HG03108 (cell line): ENCODE measurements around the gene DDX49.
"Not testable (repeated sequence)": the region's sequence is repeated elsewhere in the genome, so short reads cannot be mapped to it uniquely, and the experiment has no call there.

Experiments used
- ATAC-seq: cut with Tn5 transposase; IDR thresholded peaks from one replicate; pipeline ENCODE4 v1.9.1; 2021; ENCODE audit warnings: moderate library complexity; ENCODE audit not compliant: unreplicated experiment

The DDX49 gene

DNA sequence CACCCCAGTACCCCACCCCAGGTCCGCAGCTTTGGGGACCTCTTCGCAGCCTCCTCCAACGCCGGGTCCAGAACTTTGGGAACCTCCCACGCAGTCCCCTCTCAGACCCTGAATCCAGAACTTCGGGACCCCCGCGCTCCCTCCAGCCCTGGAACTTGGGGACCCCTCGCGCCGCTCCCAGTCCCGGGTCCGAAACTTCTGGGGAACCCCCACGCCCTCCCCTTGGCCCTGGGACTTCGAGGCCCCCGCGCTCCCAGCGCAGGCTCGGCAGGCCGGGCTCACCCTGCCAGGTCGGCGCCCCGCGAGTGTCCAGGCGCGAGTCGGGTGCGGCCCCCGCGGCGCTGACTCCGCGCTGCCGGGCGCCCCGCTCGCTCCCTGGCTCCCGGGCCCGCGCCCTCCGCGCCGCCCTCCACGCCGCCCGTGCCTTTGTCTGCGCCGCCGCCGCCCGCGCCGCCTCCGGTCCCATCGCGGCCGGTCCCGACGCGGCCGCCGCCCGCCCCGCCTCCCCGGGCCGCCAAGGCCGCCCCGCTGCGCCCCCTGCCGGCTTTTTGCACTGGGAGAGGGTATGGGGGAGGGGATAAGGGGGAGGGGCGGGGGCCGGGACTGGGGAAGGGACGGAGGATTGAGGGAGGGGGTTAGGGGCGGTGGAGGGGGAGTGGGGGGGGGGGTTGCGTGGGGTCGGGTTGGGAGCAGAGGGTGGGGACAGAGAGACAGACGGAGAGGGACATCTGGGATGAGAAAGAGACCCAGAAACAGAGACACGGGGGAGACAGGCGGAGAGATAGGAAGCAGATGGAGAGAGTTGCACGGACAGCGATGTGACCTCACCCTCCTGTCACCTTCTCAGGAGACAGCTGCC lies 21.5 kb downstream of the DDX49 start, which contains the start of gene HOMER3:
Gene HOMER3 (minus strand): TSS at position 449 of the 859 bp plus-strand sequence. CDS start 2,235 bp downstream, outside the sequence.
- ATAC-seq, result no peak

DNA sequence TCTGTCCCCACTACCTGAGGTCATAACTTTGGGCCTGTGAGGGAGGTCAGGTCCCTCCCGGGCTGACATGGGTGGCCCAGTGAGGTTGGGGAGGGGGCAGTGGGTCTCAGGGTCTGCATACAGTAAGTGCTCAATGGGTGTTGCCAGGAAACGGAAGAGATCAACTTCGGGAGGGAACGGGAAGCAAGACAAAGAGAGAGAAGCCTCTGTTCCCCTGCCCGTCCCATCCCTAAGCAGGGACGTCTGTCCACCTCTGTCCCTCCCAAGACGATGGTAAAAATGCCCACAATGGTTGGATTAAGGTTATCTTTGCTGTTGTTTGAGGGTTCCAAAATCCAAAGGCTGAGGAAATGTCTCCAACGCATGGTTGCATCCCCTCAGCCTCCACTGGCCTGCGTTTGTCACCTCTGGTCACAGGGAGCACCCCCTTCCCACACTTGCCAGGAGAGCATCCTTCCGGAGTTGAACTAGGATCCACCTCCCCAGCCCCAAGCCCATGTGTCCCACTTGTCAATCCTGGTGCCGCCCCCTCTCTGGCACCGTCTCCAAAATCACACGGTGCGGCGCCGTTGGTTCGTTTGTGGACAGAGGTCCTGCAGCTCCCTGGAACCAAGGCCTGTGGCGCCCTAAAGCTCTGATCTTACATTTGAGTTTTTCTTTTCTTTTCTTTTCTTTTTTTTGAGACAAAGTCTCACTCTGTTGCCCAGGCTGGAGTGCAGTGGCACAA lies 22.3 kb downstream of the DDX49 start:
- no peak for ATAC-seq

DNA sequence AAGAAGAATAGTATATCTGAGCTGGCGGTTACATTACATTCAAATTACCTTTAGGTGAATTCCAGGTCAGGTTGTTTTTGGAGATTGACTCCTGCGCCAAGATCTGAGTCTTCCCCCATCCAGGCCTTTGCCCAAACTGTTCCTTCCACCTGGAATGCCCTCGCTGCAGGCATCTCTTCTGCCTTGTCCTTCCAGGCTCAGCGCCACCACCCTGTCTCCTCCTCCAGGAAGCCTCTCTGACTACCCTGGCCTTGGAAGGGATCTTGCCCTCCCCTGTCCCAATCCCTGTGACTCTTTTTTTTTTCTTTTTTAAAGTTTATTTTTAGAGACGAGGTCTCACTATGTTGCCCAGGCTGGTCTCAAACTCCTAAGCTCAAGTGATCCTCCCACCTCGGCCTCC lies 23.2 kb downstream of the DDX49 start:
- no peak for ATAC-seq

DNA sequence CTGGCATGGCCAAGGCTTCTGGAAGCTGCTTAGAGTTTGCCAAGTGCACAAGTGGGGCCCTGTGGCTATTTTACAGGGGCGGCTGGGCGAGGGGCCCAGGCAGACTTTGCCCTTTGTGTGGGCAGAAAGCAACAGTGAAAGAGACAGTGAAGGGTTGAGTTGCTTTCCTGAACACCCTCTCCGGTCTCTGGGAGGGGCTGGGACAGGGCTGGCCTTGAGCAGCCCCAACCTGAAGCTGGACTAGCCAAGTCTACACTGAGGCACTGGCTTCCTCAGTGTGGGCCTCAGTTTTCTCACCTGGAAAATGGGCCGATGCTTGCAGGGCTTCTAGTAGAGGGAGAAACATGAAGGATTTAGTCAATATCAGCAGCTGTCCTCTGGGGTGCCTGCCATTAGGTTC lies 23.9 kb downstream of the DDX49 start:
- no peak for ATAC-seq

DNA sequence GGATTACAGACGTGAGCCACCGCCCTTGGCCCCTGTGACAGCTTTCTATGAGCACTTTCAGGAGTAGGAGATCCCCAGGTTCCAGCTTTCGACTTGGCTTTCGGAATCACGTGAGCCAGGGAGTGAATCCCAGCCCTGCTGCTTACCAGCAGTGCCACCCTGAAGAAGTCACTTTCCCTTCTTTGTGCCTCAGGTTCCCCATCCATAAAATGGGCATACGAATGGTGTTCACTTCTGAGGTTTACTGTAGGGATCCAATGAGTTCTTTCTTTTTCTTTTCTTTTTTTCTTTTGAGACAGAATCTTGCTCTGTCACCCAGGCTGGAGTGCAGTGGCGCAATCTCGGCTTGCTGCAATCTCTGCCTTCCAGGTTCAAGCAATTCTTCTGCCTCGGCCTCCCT lies 25.8 kb downstream of the DDX49 start:
- ATAC-seq, result no peak

DNA sequence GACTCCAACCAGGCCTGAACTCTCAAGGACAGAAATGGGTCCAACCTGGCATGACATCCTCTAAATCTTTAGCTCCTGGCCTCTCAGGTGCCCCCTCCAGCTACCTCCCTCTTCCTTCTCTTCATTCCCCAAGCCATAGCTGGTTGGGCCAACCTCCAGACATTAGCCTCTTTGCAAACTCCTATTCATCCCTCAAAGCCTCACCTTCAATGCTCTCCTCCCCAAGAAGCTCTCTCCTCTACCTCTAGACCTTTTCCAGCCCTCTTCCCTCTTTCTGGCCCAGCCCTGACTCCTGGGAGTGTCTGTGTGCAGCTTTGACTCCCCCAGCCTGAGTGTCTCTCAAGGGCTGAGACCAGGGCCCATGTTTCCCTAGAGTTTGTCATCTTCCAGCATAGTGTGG lies 26.8 kb downstream of the DDX49 start:
- ATAC-seq, result no peak

DNA sequence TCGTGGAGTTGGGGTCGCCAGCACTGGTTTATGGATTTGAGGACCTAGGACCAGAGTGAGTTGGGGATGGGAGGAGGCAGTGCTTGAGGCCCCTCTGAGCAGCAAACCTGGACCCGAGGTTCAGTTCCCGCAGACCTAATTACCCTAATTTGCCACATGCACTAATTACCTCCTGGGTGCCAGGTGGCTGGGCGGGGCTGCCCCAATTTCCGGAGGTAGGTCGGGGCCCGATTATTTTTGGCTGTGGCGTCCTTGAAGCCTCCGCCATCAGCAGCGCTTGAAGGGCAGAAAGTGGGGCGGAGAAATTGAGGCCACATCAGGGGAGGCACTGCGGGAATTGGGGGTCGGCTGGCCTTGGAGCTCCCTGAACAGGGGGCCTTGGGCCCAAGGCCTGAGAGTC lies 27.4 kb downstream of the DDX49 start:
- ATAC-seq, result no peak

DNA sequence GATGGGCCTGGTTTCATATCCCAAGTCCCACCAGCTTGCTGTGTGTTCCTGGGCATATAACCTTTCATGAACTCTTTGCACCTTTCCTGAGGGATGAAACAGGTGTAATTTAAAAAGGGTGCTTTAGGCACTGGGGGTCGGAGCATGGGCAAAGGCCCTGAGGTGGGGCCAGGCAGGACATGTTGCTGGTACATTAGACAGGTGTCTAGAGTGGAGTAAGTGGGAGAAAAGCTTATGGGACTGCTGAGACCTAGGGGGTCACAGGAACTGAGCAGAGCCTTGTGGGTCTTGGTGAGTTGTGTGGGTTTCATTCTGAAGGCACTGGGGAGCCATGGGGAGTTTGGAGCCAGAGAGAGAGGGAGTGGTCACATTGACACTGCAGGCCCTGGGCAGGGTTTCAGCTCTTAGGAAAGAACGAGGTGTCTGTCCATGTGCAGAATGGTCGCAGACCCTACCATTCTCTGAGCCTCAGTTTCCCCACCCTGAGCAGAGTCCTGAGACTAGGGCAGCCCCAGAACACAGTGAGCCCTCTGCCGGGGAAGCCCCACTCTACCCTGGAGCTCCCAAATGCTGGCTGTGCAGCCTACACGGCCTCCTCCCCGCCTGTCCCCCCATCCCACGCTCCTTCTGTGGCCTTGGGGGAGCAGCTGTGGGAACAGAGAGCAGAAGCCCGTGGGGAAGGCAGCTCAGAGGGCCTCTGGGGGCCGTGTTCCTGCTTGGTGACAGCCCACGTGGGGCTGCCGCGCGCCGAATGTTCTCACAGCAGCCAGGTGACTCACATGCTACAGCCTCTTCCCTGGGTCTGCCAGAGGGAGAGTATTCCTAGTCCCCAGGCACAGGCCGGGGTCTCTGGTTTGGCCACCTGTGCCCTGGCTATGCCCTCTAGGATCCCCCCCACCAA lies 28.8 kb downstream of the DDX49 start:
- ATAC-seq, result no peak

DNA sequence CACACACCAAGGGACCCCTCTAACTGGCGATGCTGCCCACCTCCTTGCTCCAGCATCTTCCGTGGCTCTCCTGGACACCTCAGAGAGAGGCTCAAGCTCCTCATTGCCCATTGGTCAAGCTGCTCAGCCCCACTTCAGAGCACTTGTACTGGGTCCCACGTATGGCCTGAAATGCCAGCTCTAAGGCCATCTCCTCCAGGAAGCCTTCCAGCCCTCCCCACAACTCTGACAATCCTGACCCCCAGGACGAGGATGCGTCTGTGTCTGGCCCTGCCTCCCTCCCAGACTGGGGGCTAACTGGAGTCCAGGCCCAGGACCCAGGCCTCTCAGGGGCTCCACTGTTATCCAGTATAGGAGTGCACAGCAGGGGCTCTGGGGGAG lies 29.5 kb downstream of the DDX49 start:
- ATAC-seq, result no peak

DNA sequence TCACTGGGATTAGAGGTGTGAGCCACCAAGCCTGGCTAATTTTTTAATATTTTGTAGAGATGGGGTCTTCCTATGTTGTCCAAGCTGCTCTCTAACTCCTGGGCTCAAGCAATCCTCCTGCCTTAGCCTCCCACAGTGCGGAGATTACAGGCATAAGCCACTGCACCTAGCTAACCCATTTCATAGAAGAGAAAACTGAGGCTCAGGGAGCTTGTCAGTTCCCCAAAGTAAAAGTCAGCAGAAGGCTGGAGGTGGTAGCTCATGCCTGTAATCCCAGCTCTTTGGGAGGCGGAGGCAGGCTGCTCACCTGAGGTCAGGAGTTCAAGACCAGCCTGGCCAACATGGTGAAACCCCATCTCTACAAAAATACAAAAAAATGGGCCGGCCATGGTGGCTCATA lies 30.3 kb downstream of the DDX49 start:
- ATAC-seq, result no peak

DNA sequence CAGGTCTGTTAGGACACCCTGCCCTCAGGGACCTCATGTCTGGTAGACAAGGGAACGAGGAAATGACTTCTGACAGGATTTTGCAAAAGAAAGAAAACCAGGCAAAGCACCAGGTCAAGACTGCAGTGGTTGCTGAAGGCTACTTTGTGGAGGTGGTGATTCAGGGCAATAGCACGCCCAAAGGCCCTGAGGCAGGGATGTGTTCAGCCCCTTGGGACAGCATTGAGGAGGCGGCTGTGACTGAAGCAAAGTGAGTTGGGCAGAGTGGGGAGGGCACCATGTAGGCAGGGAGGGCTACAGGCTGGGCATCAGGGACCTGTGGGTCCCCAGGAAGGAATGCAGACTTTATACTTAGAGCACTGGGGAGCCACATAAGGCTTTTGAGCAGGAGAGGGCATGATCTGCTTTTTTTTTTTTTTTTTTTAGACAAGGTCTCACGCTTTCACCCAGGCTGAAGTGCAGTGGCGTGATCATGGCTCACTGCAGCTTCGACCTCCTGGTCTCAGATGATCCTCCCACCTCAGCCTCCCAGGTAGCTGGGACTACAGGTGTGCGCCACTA lies 32.3 kb downstream of the DDX49 start:
- ATAC-seq, result no peak

DNA sequence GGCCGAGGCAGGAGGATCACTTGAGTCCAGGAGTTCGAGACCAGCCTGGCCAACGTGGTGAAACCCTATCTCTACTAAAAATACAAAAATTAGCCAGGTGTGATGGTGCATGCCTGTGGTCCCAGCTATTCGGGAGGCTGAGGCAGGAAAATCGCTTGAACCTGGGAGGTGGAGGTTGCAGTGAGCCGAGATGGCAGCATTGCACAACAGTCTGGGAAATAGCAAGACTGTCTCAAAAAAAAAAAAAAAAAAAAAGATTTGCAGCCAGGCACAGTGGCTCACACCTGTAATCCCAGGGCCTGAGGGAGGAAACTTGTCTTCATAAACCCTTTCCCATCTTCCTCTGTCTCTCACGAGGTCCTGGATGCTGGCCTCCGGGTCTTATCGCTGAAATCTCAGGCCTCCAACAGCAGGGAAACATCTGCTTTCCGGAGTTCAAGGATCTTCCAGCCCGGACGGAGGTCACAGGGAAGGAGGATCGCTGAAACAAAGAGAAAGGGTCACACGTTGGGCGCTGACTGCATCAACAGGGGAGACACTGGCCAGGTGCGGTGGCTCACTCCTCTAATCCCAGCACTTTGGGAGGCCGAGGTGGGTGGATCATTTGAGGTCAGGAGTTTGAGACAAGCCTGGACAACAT lies 33.0 kb downstream of the DDX49 start:
- ATAC-seq, result not testable (repeated sequence)

DNA sequence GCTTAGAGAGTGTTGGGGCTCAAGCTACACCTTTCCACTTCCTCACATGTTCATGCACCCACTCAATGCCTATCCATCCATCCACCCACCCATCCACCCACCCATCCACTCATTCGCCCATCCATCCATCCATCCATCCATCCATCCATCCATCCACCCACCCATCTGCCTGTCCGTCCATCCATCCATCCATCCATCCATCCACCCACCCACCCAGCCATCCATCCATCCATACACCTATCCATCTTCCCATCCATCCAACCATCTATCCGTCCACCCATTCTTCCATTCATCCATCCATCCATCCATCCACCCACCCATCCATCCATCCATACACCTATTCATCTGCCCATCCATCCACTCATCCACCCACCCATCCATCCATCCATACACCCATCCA lies 34.6 kb downstream of the DDX49 start:
- ATAC-seq, result no peak

DNA sequence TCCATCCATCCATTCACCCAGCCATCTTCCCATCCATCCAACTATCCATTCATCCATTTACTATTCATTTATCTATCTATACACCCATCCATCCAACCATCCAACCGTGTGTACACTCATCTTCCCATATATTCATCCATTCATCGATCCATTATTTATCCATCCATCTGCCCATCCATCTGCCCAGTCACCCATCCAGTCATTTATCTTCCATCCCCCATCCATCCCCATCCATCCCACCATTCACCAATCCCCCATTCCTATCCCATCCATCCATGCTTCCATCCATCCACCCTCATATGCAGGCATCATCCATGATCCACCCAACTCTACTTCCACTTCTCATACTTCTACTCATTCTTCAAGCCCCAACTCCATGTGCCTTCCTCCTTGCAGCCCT lies 35.5 kb downstream of the DDX49 start:
- ATAC-seq, result no peak

DNA sequence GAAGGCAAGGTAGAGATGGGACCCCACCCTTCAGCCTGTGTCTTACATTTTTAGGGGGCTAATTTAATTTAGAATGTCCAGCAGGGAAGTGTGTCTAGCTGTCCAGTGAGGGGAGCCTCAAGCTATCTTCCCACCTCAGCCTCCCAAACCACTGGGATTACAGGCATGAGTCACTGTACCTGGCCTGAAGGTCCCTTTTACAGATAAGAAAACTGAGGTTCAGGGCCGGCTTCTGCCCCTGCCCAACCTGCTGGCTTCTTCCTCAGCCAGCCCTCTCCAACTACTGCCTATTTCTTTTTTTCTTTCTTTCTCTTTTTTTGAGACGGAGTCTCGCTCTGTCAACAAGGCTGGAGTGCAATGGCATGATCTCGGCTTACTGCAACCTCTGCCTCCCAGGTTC lies 40.9 kb downstream of the DDX49 start:
- ATAC-seq, result no peak

DNA sequence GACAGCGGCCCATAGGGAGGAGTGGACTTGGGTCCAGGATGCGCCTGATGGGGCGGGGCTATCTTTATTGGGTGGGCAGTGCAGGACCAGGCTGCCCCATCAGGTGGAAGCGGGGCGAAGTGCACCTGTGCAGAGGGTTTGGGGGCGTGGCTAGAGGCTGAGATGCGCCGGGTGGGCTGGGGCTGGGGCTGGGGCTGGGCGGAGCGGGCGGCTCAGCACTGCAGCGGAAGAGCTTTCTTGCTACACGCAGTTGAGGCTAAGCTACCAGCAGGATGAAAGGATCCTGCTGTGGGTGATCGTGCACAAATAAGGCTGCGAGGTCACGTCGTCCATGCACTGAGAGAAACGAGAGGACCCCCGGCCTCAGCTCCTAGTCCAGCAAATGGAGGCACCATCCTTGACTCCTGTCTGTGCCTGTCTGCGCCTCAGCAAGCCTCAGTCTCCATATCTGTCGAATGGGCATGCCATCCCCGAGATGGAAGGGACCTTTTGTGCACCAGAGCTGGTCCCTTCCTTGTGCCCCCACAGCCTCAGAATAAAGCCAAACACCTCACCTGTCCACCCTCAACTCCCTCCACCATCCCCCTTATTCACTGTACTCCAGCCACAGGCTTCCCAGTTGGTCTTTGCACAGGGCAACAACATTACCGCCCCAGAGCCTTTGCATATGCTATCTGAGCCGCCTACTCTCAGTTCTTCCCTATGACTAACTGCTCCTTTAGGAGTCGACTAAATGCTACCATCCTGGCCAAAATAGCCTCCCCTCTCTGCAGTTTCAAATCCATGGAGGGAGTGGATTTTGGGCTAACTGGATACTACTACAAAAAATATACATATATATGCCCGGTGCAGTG lies 42.5 kb downstream of the DDX49 start:
- ATAC-seq, result no peak

DNA sequence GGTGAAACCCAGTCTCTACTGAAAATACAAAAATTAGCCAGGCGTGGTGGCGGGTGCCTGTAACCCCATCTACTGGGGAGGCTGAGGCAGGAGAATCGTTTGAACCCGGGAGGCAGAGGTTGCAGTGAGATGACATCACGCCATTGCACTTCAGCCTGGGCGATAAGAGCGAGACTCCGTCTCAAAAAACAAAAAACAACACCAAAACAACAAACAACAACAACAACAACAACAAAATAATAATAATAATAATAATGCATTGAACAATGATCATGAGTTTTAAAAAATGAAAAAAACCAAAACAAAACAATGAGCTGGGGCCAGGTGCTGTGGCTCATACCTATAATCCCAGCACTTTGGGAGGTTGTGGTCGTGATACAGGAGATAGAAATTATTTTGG lies 44.6 kb downstream of the DDX49 start:
- no peak for ATAC-seq

DNA sequence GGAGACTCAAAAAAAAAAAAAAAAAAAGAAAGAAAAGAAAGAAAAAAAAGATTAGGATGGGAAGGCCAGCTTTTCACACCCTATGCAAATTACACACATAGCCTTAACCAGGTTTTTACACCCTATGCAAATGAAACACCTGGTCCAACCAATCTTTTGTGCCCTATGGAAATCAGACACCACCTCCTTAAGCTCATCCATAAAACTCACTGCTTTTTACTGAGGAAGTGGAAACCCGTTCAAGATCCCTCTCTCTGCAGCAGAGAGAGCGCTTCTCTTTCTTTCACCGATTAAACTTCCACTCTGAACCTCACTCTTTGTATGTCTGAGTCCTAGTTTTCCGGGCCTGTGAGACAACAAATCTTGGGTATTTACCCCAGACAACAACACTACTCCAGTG lies 46.8 kb downstream of the DDX49 start:
- ATAC-seq, result no peak

DNA sequence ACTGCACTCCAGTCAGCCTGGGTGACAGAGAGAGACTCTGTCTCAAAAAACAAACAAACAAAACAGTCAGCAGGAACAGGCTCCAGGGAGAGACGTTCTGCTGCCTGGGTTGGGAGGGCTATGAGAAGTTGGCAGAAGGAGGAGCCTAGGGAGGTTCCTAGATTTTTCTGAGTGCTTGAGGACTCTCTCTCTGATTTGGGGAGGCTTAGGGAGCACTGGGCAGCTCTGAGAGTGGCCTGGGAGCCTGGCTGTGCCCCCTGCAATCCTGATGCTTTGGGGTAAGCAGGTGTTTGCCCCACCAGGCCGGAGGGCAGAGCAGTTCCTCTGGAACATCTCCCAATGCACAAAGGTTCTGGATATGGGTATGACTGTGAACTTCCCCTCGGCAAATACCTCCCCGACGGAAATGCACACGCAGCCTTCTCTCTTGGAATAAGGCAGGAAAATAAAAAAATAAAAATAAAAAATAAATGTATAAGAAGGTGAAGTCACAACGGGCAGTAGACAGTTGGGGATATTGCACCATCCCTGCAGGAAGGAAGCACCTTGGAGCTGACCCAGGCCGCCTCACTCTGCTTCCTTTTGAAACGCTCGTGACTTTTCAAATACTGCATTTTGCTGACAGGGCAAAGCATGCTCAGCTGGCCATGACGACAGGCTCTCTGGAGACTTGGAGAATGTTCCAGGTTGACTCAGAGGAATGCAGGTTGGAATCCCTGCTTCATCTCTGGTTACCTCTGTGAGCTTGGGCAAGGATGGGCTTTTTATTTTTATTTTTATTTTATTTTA lies 48.0 kb downstream of the DDX49 start:
- no peak for ATAC-seq
